ENCODE measurements around the gene ARMC9. TPM values are rescaled to one million over a fixed set of nuclear protein-coding genes. Genes with fewer than 3 reads are reported as not detected.
A peak's percentile ranks its signal among the peaks of the same experiment; 100 is the strongest.

ARMC9 gene
- total RNA-seq, 2 experiments from 2014 or later = 3.0 TPM

GRCh38 chr2:231260442-231261208, 62.2 kb downstream of the ARMC9 start:
- peaks cover 13% of the 10 kb centered on the region for H3K4me1 Mint-ChIP-seq (ENCODE audit: low read depth)
- ChIA-PET CTCF (no interaction called here), POLR2A (no interaction called here)
- intact Hi-C loops (cut with micrococcal nuclease) = no loop called here
- H3K27ac Mint-ChIP-seq = no peak overlapping the region
- no peaks in the 10 kb centered on the region for H3K9me3 Mint-ChIP-seq
- H3K27me3 Mint-ChIP-seq = no peaks in the 10 kb centered on the region
- no peak for DNase-seq
- H3K36me3 Mint-ChIP-seq = no peaks in the 10 kb centered on the region
- no peak overlapping the region for H3K4me3 Mint-ChIP-seq

GRCh38 chr2:231263118-231263831, 64.8 kb downstream of the ARMC9 start:
- no peaks in the 10 kb centered on the region for H3K36me3 Mint-ChIP-seq
- H3K9me3 Mint-ChIP-seq = no peaks in the 10 kb centered on the region
- H3K27me3 Mint-ChIP-seq = no peaks in the 10 kb centered on the region
- H3K27ac Mint-ChIP-seq = no peak overlapping the region
- intact Hi-C loops (cut with micrococcal nuclease) = no loop called here
- ChIA-PET CTCF (no interaction called here), POLR2A (no interaction called here)
- DNase-seq = no peak
- H3K4me3 Mint-ChIP-seq = no peak overlapping the region
- H3K4me1 Mint-ChIP-seq (ENCODE audit: low read depth) = peaks cover 13% of the 10 kb centered on the region

GRCh38 chr2:231270221-231271114, 72.0 kb downstream of the ARMC9 start:
- Mint-ChIP-seq H3K4me1 (ENCODE audit: low read depth) (no peaks in the 10 kb centered on the region), H3K9me3 (no peaks in the 10 kb centered on the region), H3K27ac (no peak overlapping the region), H3K27me3 (peaks cover 1% of the 10 kb centered on the region), H3K4me3 (no peak overlapping the region), H3K36me3 (no peaks in the 10 kb centered on the region)
- ChIA-PET POLR2A (no interaction called here), CTCF (no interaction called here)
- intact Hi-C loops (cut with micrococcal nuclease) = no loop called here
- no peak for DNase-seq

- Mint-ChIP-seq H3K4me1 (ENCODE audit: low read depth) (peaks cover 5% of the 10 kb centered on the region), H3K27me3 (peaks cover 3% of the 10 kb centered on the region), H3K36me3 (no peaks in the 10 kb centered on the region), H3K27ac (no peak overlapping the region), H3K4me3 (no peak overlapping the region), H3K9me3 (no peaks in the 10 kb centered on the region)
- CTCF ChIA-PET = no interaction called here
- POLR2A ChIA-PET = no interaction called here
- no peak for DNase-seq
- intact Hi-C loops (cut with micrococcal nuclease) = no loop called here
Observed at GRCh38 chr2:231272991-231273390, 74.6 kb downstream of the ARMC9 start.

GRCh38 chr2:231276987-231277386, 78.6 kb downstream of the ARMC9 start:
- H3K4me3 Mint-ChIP-seq = no peak overlapping the region
- H3K9me3 Mint-ChIP-seq = no peaks in the 10 kb centered on the region
- peak; percentile 47 for DNase-seq
- H3K27ac Mint-ChIP-seq = no peak overlapping the region
- no peaks in the 10 kb centered on the region for H3K36me3 Mint-ChIP-seq
- intact Hi-C loops (cut with micrococcal nuclease) = no loop called here
- POLR2A ChIA-PET = interaction anchor here (0.7 kb wide), 1 partner anchor 135 kb away, joined by 5 read pairs; no protein-coding TSS in a partner anchor
- peaks cover 16% of the 10 kb centered on the region for H3K27me3 Mint-ChIP-seq
- CTCF ChIA-PET = interaction anchor here (0.8 kb wide), 1 partner anchor 128 kb away, joined by 4 read pairs; no protein-coding TSS in a partner anchor
- H3K4me1 Mint-ChIP-seq (ENCODE audit: low read depth) = peaks cover 6% of the 10 kb centered on the region

GRCh38 chr2:231277962-231278361, 79.5 kb downstream of the ARMC9 start:
- no peaks in the 10 kb centered on the region for H3K9me3 Mint-ChIP-seq
- CTCF ChIA-PET = no interaction called here
- H3K27ac Mint-ChIP-seq = no peak overlapping the region
- H3K36me3 Mint-ChIP-seq = no peaks in the 10 kb centered on the region
- POLR2A ChIA-PET = no interaction called here
- no peak overlapping the region for H3K4me3 Mint-ChIP-seq
- peaks cover 6% of the 10 kb centered on the region for H3K4me1 Mint-ChIP-seq (ENCODE audit: low read depth)
- peaks cover 15% of the 10 kb centered on the region for H3K27me3 Mint-ChIP-seq
- intact Hi-C loops (cut with micrococcal nuclease) = no loop called here
- DNase-seq = no peak

- Mint-ChIP-seq H3K4me1 (ENCODE audit: low read depth) (peaks cover 6% of the 10 kb centered on the region), H3K36me3 (no peaks in the 10 kb centered on the region), H3K27ac (no peak overlapping the region), H3K27me3 (peaks cover 15% of the 10 kb centered on the region), H3K4me3 (no peak overlapping the region), H3K9me3 (no peaks in the 10 kb centered on the region)
- no peak for DNase-seq
- intact Hi-C loops (cut with micrococcal nuclease) = no loop called here
- ChIA-PET POLR2A (no interaction called here), CTCF (no interaction called here)
Observed at GRCh38 chr2:231278868-231279267, 80.4 kb downstream of the ARMC9 start.

GRCh38 chr2:231280846-231281245, 82.4 kb downstream of the ARMC9 start:
- no peak for DNase-seq
- ChIA-PET CTCF (no interaction called here), POLR2A (no interaction called here)
- Mint-ChIP-seq H3K27ac (no peak overlapping the region), H3K9me3 (no peaks in the 10 kb centered on the region), H3K27me3 (peaks cover 15% of the 10 kb centered on the region), H3K36me3 (no peaks in the 10 kb centered on the region), H3K4me1 (ENCODE audit: low read depth) (peaks cover 6% of the 10 kb centered on the region), H3K4me3 (no peak overlapping the region)
- intact Hi-C loops (cut with micrococcal nuclease) = no loop called here

GRCh38 chr2:231284296-231284695, 85.9 kb downstream of the ARMC9 start:
- intact Hi-C loops (cut with micrococcal nuclease) = no loop called here
- Mint-ChIP-seq H3K9me3 (no peaks in the 10 kb centered on the region), H3K27me3 (peaks cover 11% of the 10 kb centered on the region), H3K4me3 (no peak overlapping the region), H3K4me1 (ENCODE audit: low read depth) (no peaks in the 10 kb centered on the region), H3K36me3 (no peaks in the 10 kb centered on the region), H3K27ac (no peak overlapping the region)
- no peak for DNase-seq
- ChIA-PET POLR2A (interaction anchor here (0.5 kb wide), 1 partner anchor 54 kb away, joined by 4 read pairs; no protein-coding TSS in a partner anchor), CTCF (no interaction called here)

- Mint-ChIP-seq H3K27me3 (no peaks in the 10 kb centered on the region), H3K27ac (no peak overlapping the region), H3K9me3 (no peaks in the 10 kb centered on the region), H3K36me3 (no peaks in the 10 kb centered on the region), H3K4me1 (ENCODE audit: low read depth) (no peaks in the 10 kb centered on the region), H3K4me3 (no peak overlapping the region)
- no peak for DNase-seq
- intact Hi-C loops (cut with micrococcal nuclease) = no loop called here
- CTCF ChIA-PET = interaction anchor here (1.4 kb wide), 1 partner anchor 10 kb away, joined by 3 read pairs; no protein-coding TSS in a partner anchor
- POLR2A ChIA-PET = no interaction called here
Observed at GRCh38 chr2:231286964-231287363, 88.5 kb downstream of the ARMC9 start.

- no peak for DNase-seq
- no peaks in the 10 kb centered on the region for H3K4me1 Mint-ChIP-seq (ENCODE audit: low read depth)
- H3K27ac Mint-ChIP-seq = no peak overlapping the region
- no peaks in the 10 kb centered on the region for H3K36me3 Mint-ChIP-seq
- ChIA-PET POLR2A (no interaction called here), CTCF (interaction anchor here (1.4 kb wide), 1 partner anchor 10 kb away, joined by 3 read pairs; no protein-coding TSS in a partner anchor)
- H3K27me3 Mint-ChIP-seq = no peaks in the 10 kb centered on the region
- H3K4me3 Mint-ChIP-seq = no peak overlapping the region
- no peaks in the 10 kb centered on the region for H3K9me3 Mint-ChIP-seq
- intact Hi-C loops (cut with micrococcal nuclease) = no loop called here
Observed at GRCh38 chr2:231287696-231288095, 89.3 kb downstream of the ARMC9 start.

GRCh38 chr2:231288590-231288989, 90.2 kb downstream of the ARMC9 start:
- H3K4me3 Mint-ChIP-seq = no peak overlapping the region
- H3K27ac Mint-ChIP-seq = no peak overlapping the region
- H3K36me3 Mint-ChIP-seq = no peaks in the 10 kb centered on the region
- no peaks in the 10 kb centered on the region for H3K4me1 Mint-ChIP-seq (ENCODE audit: low read depth)
- intact Hi-C loops (cut with micrococcal nuclease) = no loop called here
- H3K27me3 Mint-ChIP-seq = no peaks in the 10 kb centered on the region
- DNase-seq = no peak
- ChIA-PET CTCF (no interaction called here), POLR2A (no interaction called here)
- no peaks in the 10 kb centered on the region for H3K9me3 Mint-ChIP-seq

Measured in activated CD4-positive, alpha-beta memory T cell treated with anti-CD3 and anti-CD28 coated beads for 36 hours (primary cell).